GM18526 (cell line): ENCODE data around the gene KRT6C.

ENCODE experiments used
- POLR2A ChIP-seq: IDR thresholded peaks from 3 replicates; pipeline ENCODE4 v1.6.1; 2011; ENCODE audit not compliant: insufficient read length; ENCODE audit errors: extremely low read depth

The KRT6C gene

GRCh38 chr12:52432559-52433207 is 40.9 kb downstream of the KRT6C start:
- no peak for TF ChIP-seq POLR2A

DNA sequence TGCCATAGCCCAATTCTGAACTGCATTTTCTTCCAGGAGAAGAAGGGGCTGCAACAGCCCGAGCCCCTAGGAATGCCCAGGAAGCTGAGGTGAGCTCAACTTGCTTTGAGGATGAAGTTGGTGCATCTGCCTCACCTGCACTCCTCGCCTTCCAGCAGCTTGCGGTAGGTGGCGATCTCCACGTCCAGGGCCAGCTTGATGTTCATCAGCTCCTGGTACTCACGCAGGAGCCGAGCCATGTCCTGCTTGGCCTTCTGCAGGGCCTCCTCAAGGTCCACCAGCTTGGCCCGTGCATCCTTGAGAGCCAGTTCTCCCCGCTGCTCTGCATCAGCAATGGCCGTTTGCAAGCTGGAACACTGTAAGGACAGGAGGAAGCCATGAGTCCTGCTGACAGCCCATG is 45.5 kb downstream of the KRT6C start:
- no peak for TF ChIP-seq POLR2A

GRCh38 chr12:52427083-52427482 is 46.5 kb downstream of the KRT6C start:
- TF ChIP-seq POLR2A = no peak

GRCh38 chr12:52426034-52426433 is 47.6 kb downstream of the KRT6C start:
- TF ChIP-seq POLR2A = no peak

- TF ChIP-seq POLR2A = no peak
Measured at GRCh38 chr12:52425466-52425865, 48.1 kb downstream of the KRT6C start.

GRCh38 chr12:52423661-52424500 is 49.7 kb downstream of the KRT6C start:
- no peak for TF ChIP-seq POLR2A

- TF ChIP-seq POLR2A = no peak
Measured at GRCh38 chr12:52423035-52423434, 50.6 kb downstream of the KRT6C start.

- TF ChIP-seq POLR2A = no peak
Measured at GRCh38 chr12:52419656-52420055, 53.9 kb downstream of the KRT6C start.

DNA sequence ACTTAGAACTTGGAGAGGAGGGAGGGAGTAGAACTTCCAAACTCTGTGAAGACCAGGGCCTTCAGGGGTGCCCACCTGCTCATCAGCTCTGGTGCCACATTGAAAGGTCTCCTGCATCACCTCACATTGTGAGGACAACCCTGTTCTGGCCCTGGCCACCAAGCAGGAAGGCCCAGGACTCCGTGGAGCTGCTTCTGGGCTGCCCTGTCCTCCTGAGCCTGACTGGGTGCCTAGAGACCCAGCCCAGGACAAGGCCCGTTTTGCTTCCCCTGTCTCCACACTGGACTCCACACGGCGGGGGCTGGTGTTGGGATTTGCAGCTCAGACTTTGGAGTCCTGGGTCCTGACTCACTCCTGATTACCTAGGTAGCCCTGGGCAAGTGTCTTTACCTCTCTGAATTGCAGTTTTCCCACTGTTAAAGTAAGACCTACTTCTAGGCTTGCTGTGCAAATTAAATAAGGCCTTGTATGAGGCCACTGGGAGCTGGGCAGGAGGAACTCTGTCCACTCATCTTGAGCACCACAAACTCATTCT is 55.0 kb downstream of the KRT6C start:
- TF ChIP-seq POLR2A = no peak
